Raji (cell line): ENCODE measurements around the gene MTFP1.

Experiments
- POLR2A ChIP-seq: IDR thresholded peaks from 2 replicates; pipeline ENCODE4 v1.6.1; 2011; ENCODE audit warnings: low read depth, low read length, control low read depth; ENCODE audit not compliant: insufficient read depth

Gene MTFP1

GRCh38 chr22:30433227-30433626 is 7.7 kb downstream of the MTFP1 start:
- no peak for TF ChIP-seq POLR2A

- no peak for TF ChIP-seq POLR2A
These were observed 8.2 kb downstream of the MTFP1 start for GRCh38 chr22:30433773-30434172.

DNA sequence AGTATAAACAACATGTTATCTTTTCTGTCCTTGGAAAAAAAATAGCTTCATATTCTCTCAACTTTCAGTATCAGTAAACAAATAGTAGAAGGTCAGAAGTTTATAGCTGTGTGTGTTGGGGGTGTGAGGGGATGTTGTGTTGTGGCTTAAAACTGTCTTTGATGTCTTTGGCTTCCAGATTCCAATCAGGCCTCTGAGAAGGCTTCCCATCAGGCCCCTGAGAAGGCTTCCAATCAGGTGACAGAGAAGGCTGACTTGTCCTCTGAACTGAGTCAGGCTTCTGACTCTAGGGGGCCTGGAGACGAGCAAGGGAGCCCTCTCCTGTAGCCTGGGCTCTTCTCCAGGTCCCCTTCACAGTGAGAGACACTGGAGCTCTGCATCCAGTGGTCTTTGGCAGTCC is 9.3 kb downstream of the MTFP1 start:
- TF ChIP-seq POLR2A: no peak

GRCh38 chr22:30435674-30436126 is 10.1 kb downstream of the MTFP1 start:
- peak; percentile 62 for TF ChIP-seq POLR2A

DNA sequence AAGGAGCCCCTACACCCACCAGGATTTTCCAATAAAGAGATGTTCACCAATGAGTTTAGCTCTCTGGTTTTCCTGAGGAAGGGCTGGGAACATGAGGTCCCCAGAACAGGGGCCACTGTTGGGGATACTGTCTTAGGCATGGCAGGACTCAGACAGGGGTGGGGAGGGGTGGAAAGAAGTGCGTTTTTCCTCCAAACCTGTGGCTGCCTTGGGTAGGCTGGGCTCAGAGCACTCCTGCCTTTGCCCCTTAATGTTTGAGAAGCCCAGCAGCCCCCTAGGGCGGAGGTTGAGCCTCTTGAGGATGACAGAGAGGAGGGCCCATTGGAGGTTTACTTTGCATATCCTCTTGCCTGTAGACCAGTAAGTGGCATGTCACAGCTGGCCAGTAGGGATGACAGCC is 10.6 kb downstream of the MTFP1 start:
- no peak for TF ChIP-seq POLR2A

DNA sequence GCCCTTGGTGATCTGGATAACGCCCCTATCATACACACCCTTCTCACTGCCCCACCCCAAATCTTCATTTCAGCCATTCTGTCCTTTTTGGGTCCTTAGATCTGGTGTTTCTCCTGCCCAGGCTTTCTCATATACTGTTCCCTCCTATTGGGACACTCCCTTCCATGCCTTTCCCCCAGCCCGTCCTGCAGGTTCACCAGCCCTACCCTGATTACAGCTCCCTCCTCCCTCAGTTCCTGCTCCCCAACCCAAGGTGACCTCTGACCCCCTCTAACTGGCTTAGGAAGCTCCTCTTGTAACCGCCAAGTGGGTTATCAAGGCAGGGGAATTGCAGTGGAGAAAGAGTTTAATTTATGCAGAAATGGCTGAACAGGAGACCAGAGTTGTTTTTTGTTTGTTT is 13.0 kb downstream of the MTFP1 start:
- no peak for TF ChIP-seq POLR2A

- TF ChIP-seq POLR2A: no peak
These were observed 13.7 kb downstream of the MTFP1 start for GRCh38 chr22:30439226-30439625.

GRCh38 chr22:30439836-30440235 is 14.3 kb downstream of the MTFP1 start:
- no peak for TF ChIP-seq POLR2A

DNA sequence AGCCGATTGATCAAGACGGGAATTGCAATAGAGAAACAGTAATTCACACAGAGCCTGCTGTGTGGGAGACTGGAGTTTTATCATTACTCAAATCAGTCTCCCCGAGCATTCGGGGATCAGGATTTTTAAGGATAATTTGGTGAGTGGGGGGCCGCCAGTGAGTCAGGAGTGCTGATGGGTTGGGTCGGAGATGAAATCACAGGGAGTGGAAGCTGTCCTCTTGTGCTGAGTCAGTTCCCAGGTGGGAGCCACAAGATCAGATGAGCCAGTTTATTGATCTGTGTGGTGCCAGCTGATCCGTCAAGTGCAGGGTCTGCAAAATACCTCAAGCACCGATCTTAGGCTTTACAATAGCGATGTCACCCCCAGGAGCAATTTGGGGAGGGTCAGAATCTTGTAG is 15.5 kb downstream of the MTFP1 start:
- no peak for TF ChIP-seq POLR2A

- TF ChIP-seq POLR2A: peak; percentile 39; the same call in 1 of the 2 replicates
These were observed 19.3 kb downstream of the MTFP1 start for GRCh38 chr22:30444632-30445437.

DNA sequence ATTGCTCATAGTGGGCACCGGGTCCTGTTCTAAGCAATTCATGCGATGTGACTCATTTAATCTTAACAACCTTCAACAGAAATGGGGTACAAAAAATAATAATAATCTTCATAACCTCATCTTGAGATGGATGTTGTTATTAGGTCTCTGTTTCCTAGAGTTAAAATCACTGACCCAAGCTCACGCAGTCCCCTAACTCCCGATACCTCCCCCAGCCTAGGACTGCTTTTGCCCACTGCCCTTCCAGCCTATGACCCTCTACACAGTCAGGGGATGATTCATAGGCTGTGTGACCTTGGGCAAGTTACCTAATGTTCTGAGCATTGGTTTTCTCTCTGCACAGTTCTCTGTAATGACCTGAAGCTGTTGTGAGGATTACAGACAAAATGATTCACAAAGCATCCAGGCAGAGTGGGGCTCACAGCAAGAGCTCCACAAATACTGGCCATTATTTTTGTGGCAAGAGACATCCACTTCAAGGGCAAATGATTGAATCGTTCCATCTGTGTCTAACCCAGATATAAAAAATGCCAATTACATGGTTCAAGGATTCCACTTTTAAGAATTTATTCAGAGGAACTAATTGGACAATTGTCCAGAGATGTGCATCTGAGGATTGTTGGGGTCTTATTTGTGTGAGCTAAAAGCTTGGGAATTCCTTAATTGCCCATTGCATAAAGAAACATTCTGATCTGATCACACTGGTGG is 20.0 kb downstream of the MTFP1 start:
- TF ChIP-seq POLR2A: no peak

DNA sequence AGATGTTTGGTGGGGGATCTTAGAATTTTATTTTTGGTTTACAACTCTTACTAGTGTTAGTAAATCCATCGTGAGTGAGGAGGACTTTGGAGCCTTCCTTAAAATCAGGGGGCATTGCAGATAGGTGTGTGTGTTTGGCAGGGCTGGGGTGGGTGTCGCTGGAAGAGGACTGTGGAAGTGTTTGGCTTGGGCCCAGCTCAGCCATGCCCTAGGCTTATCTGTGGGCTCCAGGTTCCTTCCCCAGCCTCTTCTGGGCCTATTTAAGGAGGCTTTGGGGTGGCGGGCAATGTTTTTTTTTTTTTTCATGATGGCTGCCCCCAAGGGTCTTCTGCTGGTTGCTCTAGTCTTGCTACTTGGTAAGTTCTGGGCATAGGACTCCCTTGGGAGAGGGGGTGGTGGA is 22.1 kb downstream of the MTFP1 start:
- TF ChIP-seq POLR2A: no peak

DNA sequence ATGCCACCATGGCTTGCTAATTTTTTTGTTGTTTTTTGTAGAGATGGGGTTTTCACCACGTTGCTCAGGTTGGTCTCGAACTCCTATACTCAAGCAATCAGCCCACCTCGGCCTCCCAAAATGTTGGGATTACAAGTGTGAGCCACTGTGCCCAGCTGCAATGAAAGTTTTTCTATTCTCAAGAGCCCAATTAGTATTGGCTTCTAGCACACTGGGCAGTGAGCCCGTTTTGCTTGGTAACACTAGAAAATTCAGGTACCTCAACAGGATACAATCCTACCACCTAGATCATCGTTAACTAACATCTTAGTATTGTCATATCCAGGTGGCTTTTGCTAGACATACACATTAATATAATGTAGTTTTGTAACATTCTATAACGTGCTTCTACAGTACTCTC is 27.3 kb downstream of the MTFP1 start:
- TF ChIP-seq POLR2A: no peak

- TF ChIP-seq POLR2A: no peak
These were observed 28.4 kb downstream of the MTFP1 start for GRCh38 chr22:30453731-30454510.

DNA sequence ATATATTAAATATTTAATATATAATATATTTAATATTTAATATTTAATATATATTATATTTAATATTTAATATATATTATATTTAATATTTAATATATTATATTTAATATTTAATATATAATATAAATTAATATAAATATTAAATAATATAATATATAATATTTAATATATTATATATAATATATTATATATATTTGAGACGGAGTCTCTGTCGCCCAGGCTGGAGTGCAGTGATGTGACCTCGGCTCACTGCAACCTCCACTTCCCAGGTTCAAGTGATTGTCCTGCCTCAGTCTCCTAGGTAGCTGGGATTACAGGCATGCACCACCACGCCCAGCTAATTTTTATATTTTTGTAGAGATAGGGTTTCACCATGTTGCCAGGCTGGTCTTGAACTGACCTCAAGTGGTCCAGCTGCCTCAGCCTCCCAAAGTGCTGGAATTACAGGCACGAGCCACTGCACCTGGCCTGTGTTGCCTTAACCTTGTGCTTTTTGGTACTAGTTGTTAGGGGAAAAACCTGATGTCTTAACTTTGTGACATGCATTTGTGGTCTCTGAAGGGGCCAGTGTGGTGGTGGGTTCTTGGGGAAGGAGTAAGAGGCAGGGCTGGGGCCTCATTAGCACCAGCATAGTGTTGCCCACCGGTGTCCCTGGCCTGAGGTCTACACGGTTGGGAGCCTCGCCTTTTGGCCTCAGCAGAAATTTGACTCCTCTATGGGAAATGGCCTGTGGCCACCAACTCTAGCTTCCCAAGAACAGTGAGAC is 29.7 kb downstream of the MTFP1 start:
- TF ChIP-seq POLR2A: no peak
